Tongue (tissue), 2 donors: ENCODE data around the gene ITPRIPL1. TPM values are rescaled to one million over a fixed set of nuclear protein-coding genes. Genes with fewer than 3 reads are reported as not detected.

Experiments
- DNase-seq: peaks from one replicate; pipeline ENCODE4 v3.0.0-alpha.2; 2015
- total RNA-seq: library from RNA; depleted of rRNA; stranded (reverse); fragments of >200 nt; gene quantifications from one replicate; pipeline ENCODE4 v1.2.3, GENCODE V29; 2014

Gene ITPRIPL1
- total RNA-seq, 1 donor from 2014 or later: 6.3 TPM

DNA sequence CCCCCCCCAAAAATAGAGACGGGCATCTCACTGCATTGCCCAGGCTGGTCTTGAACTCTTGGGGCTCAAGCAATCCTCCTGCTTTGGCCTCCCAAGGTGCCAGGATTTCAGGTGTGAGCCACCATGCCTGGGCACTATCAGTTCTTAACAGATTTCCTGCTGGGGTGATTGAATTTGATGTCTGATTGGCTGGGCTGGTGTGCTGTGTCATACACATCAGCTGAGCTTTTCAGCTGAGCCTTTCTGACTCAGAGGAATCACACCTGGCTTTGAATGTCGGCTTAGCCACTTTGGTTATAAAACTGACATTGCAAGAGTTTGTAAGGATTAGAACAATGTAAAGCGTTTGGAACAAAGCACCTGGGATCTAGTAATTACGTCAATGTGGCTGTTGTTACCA, 29.4 kb downstream of the ITPRIPL1 start:
- DNase-seq: no peak

DNA sequence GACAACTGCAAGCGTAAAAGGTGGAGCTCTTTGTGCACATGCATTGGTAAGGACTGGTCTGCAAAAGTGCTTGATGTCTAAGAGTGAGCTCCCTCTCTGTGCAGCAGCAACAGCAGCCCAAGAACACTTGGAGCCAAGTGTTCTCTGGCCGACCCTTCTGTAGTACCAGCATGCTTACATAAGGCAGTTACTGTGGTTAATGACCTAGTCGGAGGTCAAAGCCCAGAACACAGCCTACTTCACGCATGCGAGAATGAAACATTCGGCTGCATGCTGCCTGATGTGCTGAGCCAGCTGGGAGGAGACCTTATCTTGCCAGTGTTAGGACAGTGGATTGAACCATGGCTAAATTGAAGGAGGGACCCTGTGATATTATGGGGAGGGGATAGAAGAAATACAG, 31.8 kb downstream of the ITPRIPL1 start:
- DNase-seq: no peak

DNA sequence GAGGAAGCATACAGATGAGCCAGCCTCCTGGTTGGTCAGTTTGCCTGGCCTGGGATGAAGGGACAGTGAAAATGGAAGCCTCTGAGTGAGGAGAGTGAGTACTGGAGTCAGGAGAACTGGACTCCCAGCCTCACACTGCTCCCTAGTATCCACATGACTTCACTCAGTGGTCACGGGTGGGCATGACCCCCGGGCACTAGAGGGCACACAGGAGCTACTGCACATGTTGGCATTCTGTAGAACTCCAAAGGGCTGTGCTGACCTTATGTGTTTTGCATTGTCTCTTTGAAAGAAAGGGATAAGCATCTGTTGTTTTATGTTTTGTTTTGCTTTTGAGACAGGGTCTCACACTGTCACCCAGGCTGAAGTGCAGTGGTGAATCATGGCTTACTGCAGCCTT, 34.2 kb downstream of the ITPRIPL1 start:
- no peak for DNase-seq

DNA sequence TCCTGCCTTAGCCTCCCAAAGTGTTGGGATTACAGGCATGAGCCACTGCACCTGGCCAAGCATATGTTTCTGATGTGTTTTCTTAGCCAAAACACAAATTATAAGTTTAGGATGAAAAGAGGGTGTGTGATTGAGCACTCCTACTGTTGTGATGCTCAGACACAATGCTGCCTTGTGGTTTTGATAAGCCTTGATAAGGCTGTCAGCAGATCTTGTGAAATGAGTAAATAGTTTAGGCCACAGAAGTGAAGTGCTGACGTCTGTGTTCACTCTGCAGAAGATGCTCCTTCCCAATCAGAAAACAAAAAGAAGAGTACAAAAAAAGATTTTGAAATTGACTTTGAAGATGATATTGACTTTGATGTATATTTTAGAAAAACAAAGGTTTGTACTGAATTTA, 34.7 kb downstream of the ITPRIPL1 start:
- no peak for DNase-seq

DNA sequence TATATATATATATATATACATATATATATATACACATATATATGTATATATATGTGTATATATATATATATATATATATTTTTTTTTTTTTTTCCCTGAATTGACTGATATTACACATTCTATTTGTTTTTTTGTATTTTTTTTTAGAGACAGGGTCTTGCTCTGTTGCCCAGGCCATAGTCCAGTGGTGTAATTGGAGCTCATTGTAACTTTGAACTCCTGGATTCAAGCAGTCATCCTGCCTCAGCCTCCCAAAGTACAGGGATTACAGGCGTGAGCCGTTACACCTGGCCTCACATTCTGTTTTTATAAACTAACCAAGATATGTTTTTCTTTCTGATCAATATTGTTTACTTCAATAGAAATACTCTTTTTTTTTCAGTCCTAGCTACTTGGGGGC, 36.6 kb downstream of the ITPRIPL1 start:
- DNase-seq: no peak

DNA sequence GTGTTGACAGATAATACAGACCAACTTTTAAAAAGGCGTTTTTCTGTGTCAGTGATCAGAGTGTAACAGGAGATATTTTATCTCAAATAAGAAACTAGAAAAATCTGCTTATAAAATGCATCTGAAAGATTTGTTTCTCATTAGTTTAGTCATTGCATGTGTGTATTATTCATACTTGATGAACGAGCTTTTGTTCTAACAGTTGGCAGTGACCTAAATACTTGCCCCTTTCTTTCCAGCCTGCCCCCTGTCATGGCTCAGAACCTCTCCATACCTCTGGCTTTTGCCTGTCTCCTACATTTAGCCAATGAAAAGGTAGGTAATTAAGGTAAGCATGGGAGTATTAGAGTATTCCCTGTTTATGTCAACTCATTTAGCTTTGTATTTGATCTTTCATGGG, 44.1 kb downstream of the ITPRIPL1 start:
- no peak for DNase-seq

DNA sequence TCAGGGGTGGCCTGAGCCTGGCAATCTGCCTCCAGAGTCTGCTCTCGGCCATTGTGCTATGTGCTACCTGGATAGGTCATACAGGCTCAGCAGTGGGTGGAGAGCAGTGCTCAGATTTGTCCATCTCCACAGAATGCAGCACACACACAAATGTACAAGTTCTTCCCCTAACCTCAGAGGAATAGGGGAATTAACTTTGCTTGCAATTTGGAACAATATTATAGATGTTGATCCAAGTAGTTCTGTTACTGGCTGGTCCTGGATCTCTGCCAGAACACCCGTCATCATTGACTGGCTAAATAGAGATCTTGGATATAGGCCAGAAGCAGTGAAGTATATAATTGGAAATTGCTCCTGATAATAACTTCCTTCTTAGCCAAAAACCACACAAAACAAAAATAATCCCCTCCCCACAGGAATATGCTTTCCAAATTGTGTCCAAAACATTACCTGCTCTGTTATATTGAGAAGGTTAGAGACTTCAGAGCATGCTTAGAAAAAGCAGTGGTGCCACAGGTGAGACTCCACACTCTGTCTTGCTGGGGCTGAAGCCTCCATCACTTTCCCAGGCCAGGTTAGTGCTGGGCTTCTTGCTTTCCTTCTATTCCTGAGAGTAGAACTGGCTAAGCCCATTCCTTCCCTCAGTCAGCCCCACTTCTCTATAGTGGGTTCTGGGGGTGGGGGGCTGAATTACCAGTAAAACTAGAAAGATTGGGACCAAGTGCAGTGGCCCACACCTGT, 49.3 kb downstream of the ITPRIPL1 start:
- DNase-seq: peak; percentile 68

Other genes starting within 250 kb of the ITPRIPL1 start
- 5.2 TPM for gene ADRA2B, start 208.7 kb upstream of the ITPRIPL1 start, total RNA-seq
- not detected for gene ASTL, start 186.8 kb upstream of the ITPRIPL1 start, total RNA-seq
- 8.0 TPM for gene DUSP2, start 179.9 kb upstream of the ITPRIPL1 start, total RNA-seq
- gene STARD7, start 116.5 kb upstream of the ITPRIPL1 start, total RNA-seq: 242 TPM
- 17.4 TPM for gene TMEM127, start 59.3 kb upstream of the ITPRIPL1 start, total RNA-seq
- 74.4 TPM for gene CIAO1, start 59.1 kb upstream of the ITPRIPL1 start, total RNA-seq
- 66.6 TPM for gene SNRNP200, start 19.8 kb upstream of the ITPRIPL1 start, total RNA-seq
- 4.6 TPM for gene NCAPH, start 10.4 kb downstream of the ITPRIPL1 start, total RNA-seq
- 2.7 TPM for gene NEURL3, start 180.0 kb downstream of the ITPRIPL1 start, total RNA-seq
- 21.1 TPM for gene ARID5A, start 211.4 kb downstream of the ITPRIPL1 start, total RNA-seq